ENCODE results near the gene PANX2. TPM values are rescaled to one million over a fixed set of nuclear protein-coding genes. Genes with fewer than 3 reads are reported as not detected.

PANX2 gene
- total RNA-seq, 2 experiments from 2014 or later: not detected

GRCh38 chr22:50193621-50194020 lies 23.1 kb downstream of the PANX2 start:
- Histone ChIP-seq H3K79me2 (ENCODE audit: insufficient read depth, low read depth, low read length) (peaks cover 23% of the 10 kb centered on the region; the same call in 1 of the 2 replicates), H3K4me3 (ENCODE audit: low read depth, low read length, poor library complexity, severe bottlenecking) (no peak overlapping the region), H3K9me2 (ENCODE audit: insufficient read depth, low read length) (no peaks in the 10 kb centered on the region), H4K20me1 (ENCODE audit: insufficient read depth, low read length) (no peaks in the 10 kb centered on the region), H3K9me3 (ENCODE audit: low read length) (no peaks in the 10 kb centered on the region), H3K36me3 (ENCODE audit: insufficient read depth, low read length) (peaks cover 59% of the 10 kb centered on the region), H2AFZ (ENCODE audit: low read length) (no peak overlapping the region), H3K4me1 (ENCODE audit: insufficient read depth, low read length, poor library complexity, severe bottlenecking) (peaks cover 57% of the 10 kb centered on the region), H3K27ac (ENCODE audit: low read depth, low read length, poor library complexity, severe bottlenecking) (peak overlapping the region; percentile 99), H3K4me2 (ENCODE audit: low read length) (peak overlapping the region; percentile 96; the same call in 1 of the 2 replicates)
- no peak for DNase-seq (ENCODE audit: low spot score)
- CTCF ChIA-PET (ENCODE audit: unreplicated experiment): no interaction called here
- intact Hi-C loops (cut with micrococcal nuclease; ENCODE audit: unreplicated experiment): loop anchor here (5.0 kb wide), 3 partner anchors 124 to 279 kb away; no protein-coding TSS in a partner anchor
- no peak for TF ChIP-seq EZH2phosphoT487 (IDR thresholded peaks at IDR 0.05; ENCODE audit: borderline replicate concordance, low read depth, low read length)
- TF ChIP-seq CTCF (conservative IDR thresholded peaks at IDR 0.05; ENCODE audit: low read length): no peak
- no TSS peak for BruUV-seq (replicated peaks)
- POLR2A ChIA-PET: no interaction called here

GRCh38 chr22:50194037-50194805 lies 23.7 kb downstream of the PANX2 start:
- Histone ChIP-seq H3K4me3 (ENCODE audit: low read depth, low read length, poor library complexity, severe bottlenecking) (no peak overlapping the region), H3K79me2 (ENCODE audit: insufficient read depth, low read depth, low read length) (peaks cover 18% of the 10 kb centered on the region; the same call in 1 of the 2 replicates), H3K9me2 (ENCODE audit: insufficient read depth, low read length) (no peaks in the 10 kb centered on the region), H3K9me3 (ENCODE audit: low read length) (no peaks in the 10 kb centered on the region), H4K20me1 (ENCODE audit: insufficient read depth, low read length) (no peaks in the 10 kb centered on the region), H3K4me1 (ENCODE audit: insufficient read depth, low read length, poor library complexity, severe bottlenecking) (peaks cover 51% of the 10 kb centered on the region), H3K4me2 (ENCODE audit: low read length) (no peak overlapping the region; the same call in 1 of the 2 replicates), H3K36me3 (ENCODE audit: insufficient read depth, low read length) (peaks cover 60% of the 10 kb centered on the region), H2AFZ (ENCODE audit: low read length) (no peak overlapping the region), H3K27ac (ENCODE audit: low read depth, low read length, poor library complexity, severe bottlenecking) (peak overlapping the region; percentile 99)
- DNase-seq (ENCODE audit: low spot score): no peak
- POLR2A ChIA-PET: no interaction called here
- CTCF ChIA-PET (ENCODE audit: unreplicated experiment): no interaction called here
- intact Hi-C loops (cut with micrococcal nuclease; ENCODE audit: unreplicated experiment): loop anchor here (5.0 kb wide), 3 partner anchors 123 to 278 kb away; no protein-coding TSS in a partner anchor
- no TSS peak for BruUV-seq (replicated peaks)
- no peak for TF ChIP-seq EZH2phosphoT487 (IDR thresholded peaks at IDR 0.05; ENCODE audit: borderline replicate concordance, low read depth, low read length)
- no peak for TF ChIP-seq CTCF (conservative IDR thresholded peaks at IDR 0.05; ENCODE audit: low read length)

GRCh38 chr22:50196256-50196655 lies 25.7 kb downstream of the PANX2 start:
- Histone ChIP-seq H2AFZ (ENCODE audit: low read length) (no peak overlapping the region), H4K20me1 (ENCODE audit: insufficient read depth, low read length) (no peaks in the 10 kb centered on the region), H3K36me3 (ENCODE audit: insufficient read depth, low read length) (peaks cover 65% of the 10 kb centered on the region), H3K4me1 (ENCODE audit: insufficient read depth, low read length, poor library complexity, severe bottlenecking) (peaks cover 41% of the 10 kb centered on the region), H3K4me2 (ENCODE audit: low read length) (no peak overlapping the region), H3K79me2 (ENCODE audit: insufficient read depth, low read depth, low read length) (peaks cover 18% of the 10 kb centered on the region; the same call in 1 of the 2 replicates), H3K9me2 (ENCODE audit: insufficient read depth, low read length) (no peaks in the 10 kb centered on the region), H3K9me3 (ENCODE audit: low read length) (no peaks in the 10 kb centered on the region), H3K4me3 (ENCODE audit: low read depth, low read length, poor library complexity, severe bottlenecking) (no peak overlapping the region), H3K27ac (ENCODE audit: low read depth, low read length, poor library complexity, severe bottlenecking) (no peak overlapping the region)
- intact Hi-C loops (cut with micrococcal nuclease; ENCODE audit: unreplicated experiment): no loop called here
- POLR2A ChIA-PET: no interaction called here
- TF ChIP-seq CTCF (conservative IDR thresholded peaks at IDR 0.05; ENCODE audit: low read length): no peak
- TF ChIP-seq EZH2phosphoT487 (IDR thresholded peaks at IDR 0.05; ENCODE audit: borderline replicate concordance, low read depth, low read length): no peak
- no peak for DNase-seq (ENCODE audit: low spot score)
- CTCF ChIA-PET (ENCODE audit: unreplicated experiment): no interaction called here
- no TSS peak for BruUV-seq (replicated peaks)

Data from OCI-LY7 (cell line).